Measurements from ENCODE around the gene INO80B. TPM values are rescaled to one million over a fixed set of nuclear protein-coding genes. Genes with fewer than 3 reads are reported as not detected.

The INO80B gene
- total RNA-seq, 1 experiment from 2014 or later, result 24.0 TPM

DNA sequence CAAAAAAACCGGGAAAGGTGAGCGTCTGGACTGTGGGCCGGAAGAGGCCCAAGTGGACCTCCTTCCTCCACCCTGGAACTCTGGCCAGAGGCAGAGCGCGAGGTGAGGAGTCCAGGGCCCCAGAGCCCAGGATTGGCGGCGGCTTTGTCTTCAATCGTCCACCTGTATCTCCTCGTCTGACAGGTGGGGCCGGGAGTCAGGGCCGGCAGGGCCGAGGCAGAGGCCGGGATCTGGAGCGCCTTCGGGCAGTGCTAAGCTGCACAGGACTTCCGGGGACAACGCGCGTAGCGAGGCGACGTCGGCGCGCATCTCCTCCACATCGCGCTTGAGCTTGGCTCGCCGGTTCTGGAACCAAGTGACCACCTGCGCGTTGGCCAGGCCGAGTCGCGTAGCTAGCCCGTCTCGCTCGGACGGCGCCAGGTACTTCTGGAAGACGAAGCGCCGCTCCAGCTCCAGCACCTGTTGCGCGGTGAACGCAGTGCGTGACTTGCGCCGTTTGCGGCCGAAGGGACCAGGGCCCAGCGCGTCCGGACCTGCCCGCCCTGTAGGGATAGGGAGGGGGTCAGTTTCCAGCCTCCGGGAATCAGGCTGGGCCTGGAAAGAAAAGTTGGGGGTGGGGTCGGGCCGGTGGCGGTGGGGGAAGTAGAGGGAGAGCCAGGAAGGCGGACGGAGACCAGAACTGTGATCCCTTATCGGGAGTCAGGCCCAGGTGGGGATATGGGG lies 43.1 kb downstream of the INO80B start:
- ATAC-seq (no peak), DNase-seq (ENCODE audit: low read depth, low spot score) (no peak)
- no peaks in the 10 kb centered on the region for H3K9me3 ChIP-seq (ENCODE audit: control insufficient read depth in 1 of 2, insufficient read depth in 1 of 2, low read depth in 1 of 2, low read length in 2 of 2)
- RAD21 ChIA-PET (ENCODE audit: low non-redundant PET in 1 of 2, low total read pairs in 2 of 2, uncharacterized antibody in 2 of 2, unreplicated experiment in 2 of 2), result no interaction called here
- POLR2A ChIA-PET, result no interaction called here
- no peaks in the 10 kb centered on the region for H3K27me3 ChIP-seq (ENCODE audit: insufficient read depth, low read length)
- peaks cover 8 to 22% of the 10 kb centered on the region in 2 experiments; a peak in 3 of 4 replicates for H3K4me1 ChIP-seq (ENCODE audit: control insufficient read depth in 1 of 2, insufficient read depth in 2 of 2, low read length in 2 of 2)
- no peak overlapping the region for H3K9ac ChIP-seq (ENCODE audit: low read length)
- TF ChIP-seq EGR1 (IDR thresholded peaks at IDR 0.05; ENCODE audit: low read depth), result no peak
- no peak for TF ChIP-seq EZH2phosphoT487 (IDR thresholded peaks at IDR 0.05; ENCODE audit: borderline replicate concordance)
- no peak for TF ChIP-seq SP1 (IDR thresholded peaks at IDR 0.05; ENCODE audit: low read depth)
- TF ChIP-seq, protein P1, sequence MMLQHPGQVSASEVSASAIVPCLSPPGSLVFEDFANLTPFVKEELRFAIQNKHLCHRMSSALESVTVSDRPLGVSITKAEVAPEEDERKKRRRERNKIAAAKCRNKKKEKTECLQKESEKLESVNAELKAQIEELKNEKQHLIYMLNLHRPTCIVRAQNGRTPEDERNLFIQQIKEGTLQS (IDR thresholded peaks at IDR 0.05), result no peak
- no peak for TF ChIP-seq EZH2 (IDR thresholded peaks at IDR 0.05)
- TF ChIP-seq ELF1 (IDR thresholded peaks at IDR 0.05; ENCODE audit: borderline replicate concordance, low read depth), result no peak
- no peak for TF ChIP-seq CBX3 (IDR thresholded peaks at IDR 0.05; ENCODE audit: low read depth)
- TF ChIP-seq, protein P2, sequence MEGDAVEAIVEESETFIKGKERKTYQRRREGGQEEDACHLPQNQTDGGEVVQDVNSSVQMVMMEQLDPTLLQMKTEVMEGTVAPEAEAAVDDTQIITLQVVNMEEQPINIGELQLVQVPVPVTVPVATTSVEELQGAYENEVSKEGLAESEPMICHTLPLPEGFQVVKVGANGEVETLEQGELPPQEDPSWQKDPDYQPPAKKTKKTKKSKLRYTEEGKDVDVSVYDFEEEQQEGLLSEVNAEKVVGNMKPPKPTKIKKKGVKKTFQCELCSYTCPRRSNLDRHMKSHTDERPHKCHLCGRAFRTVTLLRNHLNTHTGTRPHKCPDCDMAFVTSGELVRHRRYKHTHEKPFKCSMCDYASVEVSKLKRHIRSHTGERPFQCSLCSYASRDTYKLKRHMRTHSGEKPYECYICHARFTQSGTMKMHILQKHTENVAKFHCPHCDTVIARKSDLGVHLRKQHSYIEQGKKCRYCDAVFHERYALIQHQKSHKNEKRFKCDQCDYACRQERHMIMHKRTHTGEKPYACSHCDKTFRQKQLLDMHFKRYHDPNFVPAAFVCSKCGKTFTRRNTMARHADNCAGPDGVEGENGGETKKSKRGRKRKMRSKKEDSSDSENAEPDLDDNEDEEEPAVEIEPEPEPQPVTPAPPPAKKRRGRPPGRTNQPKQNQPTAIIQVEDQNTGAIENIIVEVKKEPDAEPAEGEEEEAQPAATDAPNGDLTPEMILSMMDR (IDR thresholded peaks at IDR 0.05 in 2 of 3, conservative IDR thresholded peaks at IDR 0.05 in 1 of 3; ENCODE audit: borderline replicate concordance in 1 of 3, insufficient read depth in 1 of 3, low read depth in 2 of 3, low read length in 2 of 3), result no peak
- TF ChIP-seq POLR2A (IDR thresholded peaks at IDR 0.05; ENCODE audit: borderline replicate concordance, extremely low read depth, insufficient read depth, insufficient read length), result no peak
- TF ChIP-seq FOSL1 (IDR thresholded peaks at IDR 0.05; ENCODE audit: low read depth), result no peak
- TF ChIP-seq YY1 (IDR thresholded peaks at IDR 0.05; ENCODE audit: extremely low read depth, insufficient replicate concordance, low read depth, low read length), result no peak
- TF ChIP-seq, protein P3, sequence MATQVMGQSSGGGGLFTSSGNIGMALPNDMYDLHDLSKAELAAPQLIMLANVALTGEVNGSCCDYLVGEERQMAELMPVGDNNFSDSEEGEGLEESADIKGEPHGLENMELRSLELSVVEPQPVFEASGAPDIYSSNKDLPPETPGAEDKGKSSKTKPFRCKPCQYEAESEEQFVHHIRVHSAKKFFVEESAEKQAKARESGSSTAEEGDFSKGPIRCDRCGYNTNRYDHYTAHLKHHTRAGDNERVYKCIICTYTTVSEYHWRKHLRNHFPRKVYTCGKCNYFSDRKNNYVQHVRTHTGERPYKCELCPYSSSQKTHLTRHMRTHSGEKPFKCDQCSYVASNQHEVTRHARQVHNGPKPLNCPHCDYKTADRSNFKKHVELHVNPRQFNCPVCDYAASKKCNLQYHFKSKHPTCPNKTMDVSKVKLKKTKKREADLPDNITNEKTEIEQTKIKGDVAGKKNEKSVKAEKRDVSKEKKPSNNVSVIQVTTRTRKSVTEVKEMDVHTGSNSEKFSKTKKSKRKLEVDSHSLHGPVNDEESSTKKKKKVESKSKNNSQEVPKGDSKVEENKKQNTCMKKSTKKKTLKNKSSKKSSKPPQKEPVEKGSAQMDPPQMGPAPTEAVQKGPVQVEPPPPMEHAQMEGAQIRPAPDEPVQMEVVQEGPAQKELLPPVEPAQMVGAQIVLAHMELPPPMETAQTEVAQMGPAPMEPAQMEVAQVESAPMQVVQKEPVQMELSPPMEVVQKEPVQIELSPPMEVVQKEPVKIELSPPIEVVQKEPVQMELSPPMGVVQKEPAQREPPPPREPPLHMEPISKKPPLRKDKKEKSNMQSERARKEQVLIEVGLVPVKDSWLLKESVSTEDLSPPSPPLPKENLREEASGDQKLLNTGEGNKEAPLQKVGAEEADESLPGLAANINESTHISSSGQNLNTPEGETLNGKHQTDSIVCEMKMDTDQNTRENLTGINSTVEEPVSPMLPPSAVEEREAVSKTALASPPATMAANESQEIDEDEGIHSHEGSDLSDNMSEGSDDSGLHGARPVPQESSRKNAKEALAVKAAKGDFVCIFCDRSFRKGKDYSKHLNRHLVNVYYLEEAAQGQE (IDR thresholded peaks at IDR 0.05; ENCODE audit: low read depth), result no peak
- TF ChIP-seq ZNF274 (IDR thresholded peaks at IDR 0.05; ENCODE audit: low read depth, low read length), result no peak
- no peak for TF ChIP-seq ZFX (IDR thresholded peaks at IDR 0.05)
- no peak for TF ChIP-seq JUND (IDR thresholded peaks at IDR 0.05)
- no peak for TF ChIP-seq POLR2AphosphoS5 (IDR thresholded peaks at IDR 0.05; ENCODE audit: low read depth, low read length)
- no peak for TF ChIP-seq SRF (IDR thresholded peaks at IDR 0.05; ENCODE audit: low read depth)
- no peak for TF ChIP-seq SIN3A (IDR thresholded peaks at IDR 0.05; ENCODE audit: low read depth)
- no peaks in the 10 kb centered on the region for H3K9me2 ChIP-seq (ENCODE audit: insufficient read depth)
- no peak overlapping the region for H3K4me3 ChIP-seq (replicated peaks in 1 of 2; ENCODE audit: low read depth in 1 of 2, low read length in 2 of 2)
- H3K36me3 ChIP-seq (ENCODE audit: control insufficient read depth in 1 of 2, insufficient read depth in 2 of 2, low read length in 2 of 2), result peaks cover 0 to 2% of the 10 kb centered on the region in 2 experiments; a peak in 1 of 4 replicates
- no peaks in the 10 kb centered on the region for H4K20me1 ChIP-seq (ENCODE audit: insufficient read depth)
- no peak overlapping the region for H3K4me2 ChIP-seq (ENCODE audit: low read length)
- H3K27ac ChIP-seq (ENCODE audit: low read depth, low read length), result no peak overlapping the region
- no peaks in the 10 kb centered on the region for H3K79me2 ChIP-seq (ENCODE audit: insufficient read depth, low read length)
- intact Hi-C loops (cut with micrococcal nuclease), result no loop called here
- no peak overlapping the region for H2AFZ ChIP-seq (ENCODE audit: low read depth, low read length, poor library complexity, severe bottlenecking)
- BruUV-seq (replicated peaks), result no TSS peak
- CTCF ChIA-PET, result no interaction called here

Data from HCT116 (cell line).